Measurements from ENCODE around the gene ATP5F1D.

ATP5F1D gene

GRCh38 chr19:1220976-1221903, 20.3 kb upstream of the ATP5F1D start:
- DNase-seq, result no peak

- no peak for DNase-seq
Observed at GRCh38 chr19:1221904-1222255, 19.7 kb upstream of the ATP5F1D start.

- no peak for DNase-seq
Observed at GRCh38 chr19:1222394-1222793, 19.2 kb upstream of the ATP5F1D start.

- DNase-seq, result no peak
Observed at GRCh38 chr19:1223018-1223855, 18.3 kb upstream of the ATP5F1D start.

- DNase-seq, result no peak
Observed at GRCh38 chr19:1224047-1224825, 17.3 kb upstream of the ATP5F1D start.

GRCh38 chr19:1224847-1225246, 16.7 kb upstream of the ATP5F1D start:
- DNase-seq, result no peak

GRCh38 chr19:1225440-1226226, 15.9 kb upstream of the ATP5F1D start:
- DNase-seq, result no peak

GRCh38 chr19:1226227-1226518, 15.4 kb upstream of the ATP5F1D start:
- DNase-seq, result no peak

GRCh38 chr19:1226522-1227303, 14.8 kb upstream of the ATP5F1D start:
- no peak for DNase-seq

- no peak for DNase-seq
Observed at GRCh38 chr19:1227304-1228054, 14.1 kb upstream of the ATP5F1D start.

GRCh38 chr19:1228161-1228957, 13.2 kb upstream of the ATP5F1D start:
- no peak for DNase-seq

GRCh38 chr19:1229056-1229923, 12.3 kb upstream of the ATP5F1D start:
- no peak for DNase-seq

GRCh38 chr19:1229924-1230782, 11.4 kb upstream of the ATP5F1D start:
- no peak for DNase-seq

GRCh38 chr19:1230783-1231489, 10.6 kb upstream of the ATP5F1D start:
- DNase-seq, result no peak

- no peak for DNase-seq
Observed at GRCh38 chr19:1231729-1232637, 9.6 kb upstream of the ATP5F1D start.

GRCh38 chr19:1232652-1233072, 8.9 kb upstream of the ATP5F1D start:
- DNase-seq, result no peak

Measured in NCI-H2107 (cell line).